NCI-H146 treated with DMSO at 0.1 percent for 48 hours (cell line): ENCODE data around the gene MRPL54.

Experiments
- DNase-seq: peaks from one replicate; lab custom pipeline; 2025; ENCODE audit not compliant: unreplicated experiment; lab: John Stamatoyannopoulos, UW

MRPL54 gene

GRCh38 chr19:3762501-3763459, at the start of gene MRPL54:
TSS of gene MRPL54 (plus strand) at chr19:3762682. CDS start at chr19:3762701, 19 bp downstream.
- peak; percentile 89 for DNase-seq

DNA sequence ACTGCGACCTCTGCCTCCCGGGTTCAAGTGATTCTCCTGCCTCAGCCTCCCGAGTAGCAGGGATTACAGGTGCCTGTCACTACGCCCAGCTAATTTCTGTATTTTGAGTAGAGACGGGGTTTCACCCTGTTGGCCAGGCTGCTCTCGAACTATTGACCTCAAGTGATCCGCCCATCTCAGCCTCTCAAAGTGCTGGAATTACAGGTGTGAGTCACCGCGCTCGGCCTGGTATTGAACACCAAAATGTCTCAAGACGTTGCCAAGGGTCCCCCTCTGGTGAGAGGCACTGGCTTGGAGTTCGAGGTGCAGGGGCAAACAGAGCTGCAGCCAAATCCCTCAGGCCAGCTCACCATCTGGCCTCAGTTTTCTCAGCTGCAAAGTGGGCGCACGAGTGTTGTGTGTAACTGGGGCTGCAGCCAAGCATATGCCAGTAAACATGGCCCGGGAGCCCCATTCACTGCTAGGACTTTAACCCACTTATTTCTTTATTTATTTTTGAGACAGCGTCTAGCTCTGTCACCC, 46.3 kb upstream of the MRPL54 start:
- no peak for DNase-seq

GRCh38 chr19:3719868-3720267, 42.6 kb upstream of the MRPL54 start:
- no peak for DNase-seq

DNA sequence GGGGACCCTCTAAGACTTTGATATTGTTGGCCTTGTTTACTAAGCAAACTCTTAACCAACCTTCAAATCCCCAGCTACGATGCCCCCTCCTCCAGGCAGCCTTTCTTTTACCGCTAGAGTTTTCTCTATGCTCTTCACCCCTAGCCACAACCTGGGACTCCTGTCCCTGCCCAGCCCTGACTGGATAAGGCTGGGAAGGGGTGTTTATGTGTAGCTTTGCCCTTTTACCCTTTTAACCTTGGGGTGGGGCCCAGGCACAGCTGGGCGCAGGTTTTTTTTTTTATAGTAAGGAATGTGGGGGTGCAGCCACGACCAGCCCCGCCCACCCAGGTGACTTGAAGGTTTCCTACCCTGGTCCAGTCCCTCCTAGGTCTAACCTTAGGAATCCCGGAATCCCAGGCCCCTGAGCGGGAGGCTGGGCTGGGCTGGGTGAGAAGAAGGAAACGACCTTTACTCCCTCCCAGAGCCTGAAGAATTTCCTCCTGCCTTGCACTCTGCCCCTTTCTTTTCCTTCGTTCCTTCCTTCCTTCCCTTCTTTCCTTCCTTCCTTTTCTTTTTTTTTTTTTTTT, 42.0 kb upstream of the MRPL54 start:
- no peak for DNase-seq

DNA sequence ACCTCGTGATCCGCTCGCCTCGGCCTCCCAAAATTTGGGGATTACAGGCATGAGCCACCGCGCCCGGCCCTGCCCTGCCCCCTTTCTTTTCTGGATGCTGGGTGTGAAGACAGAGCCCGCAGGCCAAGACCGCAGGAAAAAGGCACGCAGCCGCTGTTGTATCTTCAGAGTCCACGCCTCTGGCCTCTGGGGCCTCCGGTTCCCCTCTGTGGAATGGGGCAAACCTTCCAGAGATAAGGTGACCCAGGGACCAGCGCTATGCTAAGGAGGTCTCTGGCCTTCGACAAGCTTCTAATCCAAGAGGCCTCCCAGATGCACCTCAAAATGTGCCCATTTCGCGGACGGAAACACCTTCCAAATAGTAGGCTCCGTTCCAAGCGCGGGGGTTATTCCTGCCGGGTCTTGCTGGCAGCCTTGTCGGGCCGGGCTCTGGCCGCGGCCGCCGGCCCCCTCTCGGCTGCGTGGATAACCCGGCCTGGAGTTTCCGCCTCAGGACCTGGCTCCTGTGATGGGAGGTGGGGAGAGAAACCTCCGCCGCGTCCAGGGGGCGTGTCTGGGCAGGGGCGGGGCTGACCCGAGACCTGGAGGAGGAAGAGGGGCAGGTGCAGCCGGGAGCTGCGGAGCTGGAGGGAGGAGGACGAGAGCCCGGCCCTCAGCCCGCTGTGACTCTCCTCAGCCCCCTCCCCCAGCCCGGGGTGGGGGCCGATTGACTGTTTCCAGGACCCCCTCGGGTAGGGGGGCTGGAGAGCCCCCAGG, 41.2 kb upstream of the MRPL54 start:
- peak; percentile 74 for DNase-seq

DNA sequence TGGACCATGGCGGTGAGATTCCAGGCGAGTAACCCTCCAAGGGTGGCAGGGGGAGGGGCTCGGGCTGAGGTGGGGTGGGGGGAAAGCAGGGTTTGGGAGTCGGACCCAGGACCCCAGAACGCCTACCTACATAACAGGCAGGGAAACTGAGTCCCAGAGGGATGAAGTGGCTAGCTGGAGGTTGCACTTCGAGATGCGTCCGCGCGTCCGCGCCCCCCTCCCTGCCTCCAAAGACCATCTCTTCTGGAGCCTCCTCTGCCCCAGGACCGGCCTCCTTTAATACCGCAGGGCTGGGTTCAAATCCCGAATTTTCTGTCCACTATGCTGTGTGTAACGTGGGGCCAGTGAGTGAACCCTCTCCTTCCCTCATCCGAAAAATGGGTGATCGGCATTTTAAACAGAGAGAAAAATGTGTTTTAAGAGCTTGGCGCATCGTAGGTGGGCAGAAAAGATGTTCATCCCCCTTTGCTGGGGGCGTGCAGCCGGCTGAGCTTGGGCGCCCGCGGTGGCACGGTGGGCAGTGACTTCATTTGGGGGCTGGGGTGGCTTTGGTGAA, 40.5 kb upstream of the MRPL54 start:
- no peak for DNase-seq

DNA sequence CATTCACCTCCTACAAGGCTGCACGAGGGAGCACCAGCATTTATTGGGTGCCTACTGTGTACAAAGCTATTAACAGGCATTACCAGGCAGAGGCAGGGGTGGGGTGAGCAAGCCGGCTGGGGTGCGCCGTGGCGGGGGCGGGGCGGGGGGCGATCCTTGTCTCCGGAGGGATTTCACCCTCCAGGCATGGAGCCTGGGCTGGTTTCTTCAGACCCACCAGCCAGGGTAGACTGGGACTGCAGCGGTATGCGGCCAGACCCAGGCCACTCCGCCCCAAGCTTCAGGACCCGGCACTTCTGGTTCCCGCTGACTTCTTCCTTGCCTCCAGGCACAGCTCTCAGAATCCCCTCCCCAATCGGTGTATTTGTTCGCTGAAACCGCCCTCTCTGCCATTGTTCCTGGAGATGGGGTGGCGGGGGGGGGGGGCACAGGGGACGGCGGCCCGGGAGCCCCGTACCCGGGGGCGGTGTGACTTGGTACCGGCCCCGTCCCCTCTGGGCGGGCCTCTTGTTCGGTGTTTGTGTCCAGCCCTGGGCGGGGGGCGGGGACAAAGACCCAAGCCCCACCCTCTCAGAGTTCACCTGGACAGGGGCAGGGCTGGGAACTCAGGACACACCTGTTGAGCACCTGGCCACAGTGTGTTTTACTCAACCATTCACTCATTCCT, 39.9 kb upstream of the MRPL54 start:
- DNase-seq: peak; percentile 51

GRCh38 chr19:3723110-3723488, 39.4 kb upstream of the MRPL54 start:
- DNase-seq: no peak

GRCh38 chr19:3723883-3724282, 38.6 kb upstream of the MRPL54 start:
- no peak for DNase-seq

DNA sequence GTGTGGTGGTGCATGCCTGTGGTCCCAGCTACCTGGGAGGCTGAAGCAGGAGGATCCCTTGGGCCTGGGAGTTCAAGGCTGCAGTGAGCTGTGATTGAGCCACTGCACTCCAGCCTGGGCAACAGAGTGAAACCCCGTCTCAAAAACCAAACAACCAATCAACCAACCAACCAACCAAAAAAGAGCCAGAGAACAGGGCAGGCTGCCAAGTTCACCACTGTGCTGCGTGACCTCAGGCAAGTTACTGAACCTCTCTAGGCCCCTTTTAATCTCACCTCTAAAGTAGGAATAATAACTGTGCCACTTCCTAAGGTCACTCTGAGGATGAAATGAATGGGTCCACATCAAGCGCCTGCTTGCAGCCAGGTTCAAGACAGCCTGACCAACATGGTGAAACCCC, 37.4 kb upstream of the MRPL54 start:
- no peak for DNase-seq

DNA sequence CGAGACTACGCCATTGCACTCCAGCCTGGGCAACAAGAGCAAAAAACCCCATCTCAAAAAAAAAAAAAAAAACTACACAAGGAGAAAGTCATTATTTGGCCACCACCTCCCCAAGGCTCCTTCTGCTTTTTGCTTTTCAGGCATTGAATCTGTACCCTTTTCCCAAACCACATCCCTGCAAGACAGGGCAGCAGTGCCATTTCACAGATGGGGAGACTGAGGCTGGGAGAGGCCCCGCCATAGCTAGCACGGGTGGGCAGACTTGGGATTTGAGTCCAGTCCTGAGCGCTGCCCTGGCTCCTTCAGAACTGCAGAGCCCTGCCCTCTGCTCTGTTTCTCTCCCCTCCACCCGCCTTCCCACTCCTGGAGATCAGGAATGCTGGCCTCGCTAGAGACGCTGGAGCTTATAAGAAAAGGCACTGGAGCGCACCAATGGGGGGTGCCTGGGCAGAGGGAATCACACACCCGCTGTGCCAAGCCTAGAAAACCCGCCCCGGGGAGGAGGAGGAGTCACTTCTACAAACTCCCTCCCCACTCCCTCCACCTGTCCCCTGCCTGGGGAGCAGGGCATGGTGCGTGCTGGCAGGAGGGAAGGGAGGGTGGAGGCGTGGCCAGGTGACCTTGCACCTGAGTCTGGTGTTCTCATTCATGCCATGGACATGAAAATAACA, 36.7 kb upstream of the MRPL54 start:
- DNase-seq: peak; percentile 76

DNA sequence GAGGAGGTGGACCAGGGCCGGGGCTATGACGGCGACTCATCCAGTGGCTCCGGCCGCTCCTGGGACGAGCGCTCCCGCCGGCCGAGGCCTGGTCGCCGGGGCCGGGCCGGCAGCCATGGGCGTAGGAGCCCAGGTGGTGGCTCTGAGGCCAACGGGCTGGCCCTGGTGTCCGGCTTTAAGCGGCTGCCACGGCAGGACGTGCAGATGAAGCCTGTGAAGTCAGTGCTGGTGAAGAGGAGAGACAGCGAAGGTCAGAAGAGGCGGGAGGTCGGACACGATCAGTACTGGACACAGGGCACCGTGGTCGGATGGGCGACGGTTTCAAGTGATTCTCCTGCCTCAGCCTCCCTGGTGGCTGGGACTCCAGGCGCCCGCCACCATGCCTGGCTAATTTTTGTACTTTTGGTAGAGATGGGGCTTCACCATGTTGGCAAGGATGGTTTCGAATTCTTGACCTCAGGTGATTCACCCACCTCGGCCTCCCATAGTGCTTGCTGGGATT, 32.0 kb upstream of the MRPL54 start:
- no peak for DNase-seq

GRCh38 chr19:3732108-3732507, 30.4 kb upstream of the MRPL54 start:
- DNase-seq: no peak

DNA sequence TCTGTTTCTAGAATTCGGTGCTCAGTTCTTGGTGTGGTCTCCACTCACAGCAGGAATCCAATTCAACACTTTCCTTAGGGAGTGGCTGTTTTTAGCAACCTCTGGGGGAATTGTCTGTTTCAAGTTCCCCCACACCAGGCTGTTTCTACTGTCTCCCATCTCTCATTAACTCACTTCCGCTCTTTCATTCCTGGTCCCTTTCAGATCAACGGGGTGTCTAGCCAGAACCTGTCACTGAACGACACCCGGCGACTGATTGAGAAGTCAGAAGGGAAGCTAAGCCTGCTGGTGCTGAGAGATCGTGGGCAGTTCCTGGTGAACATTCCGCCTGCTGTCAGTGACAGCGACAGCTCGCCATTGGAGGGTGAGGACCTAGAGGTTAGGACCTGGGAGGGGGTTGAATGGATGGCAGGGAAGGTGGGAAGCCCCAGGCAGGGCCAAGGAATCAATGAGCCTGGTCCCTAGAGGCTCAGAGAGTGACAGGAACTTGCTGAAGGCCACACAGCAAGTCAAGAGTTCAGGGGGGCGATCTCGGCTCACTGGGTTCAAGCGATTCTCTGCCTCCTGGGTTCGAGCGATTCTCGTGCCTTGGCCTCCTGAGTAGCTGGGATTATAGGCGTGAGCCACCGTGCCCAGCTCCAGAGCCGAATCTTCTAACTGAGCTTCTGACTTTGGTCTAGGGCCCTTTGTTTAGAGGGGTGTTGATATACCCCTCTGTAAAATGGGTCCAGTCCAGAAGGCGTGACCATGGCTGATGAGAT, 28.8 kb upstream of the MRPL54 start:
- no peak for DNase-seq

DNA sequence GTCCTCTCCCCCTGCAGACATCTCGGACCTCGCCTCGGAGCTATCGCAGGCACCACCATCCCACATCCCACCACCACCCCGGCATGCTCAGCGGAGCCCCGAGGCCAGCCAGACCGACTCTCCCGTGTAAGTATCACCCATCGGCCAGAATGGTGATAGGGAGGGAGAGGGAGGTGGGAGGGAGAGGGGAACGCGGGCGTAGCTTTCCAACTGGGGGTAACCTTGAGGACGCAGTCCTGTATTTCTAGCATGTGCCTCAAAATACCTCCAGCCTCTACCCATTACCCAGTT, 28.2 kb upstream of the MRPL54 start:
- DNase-seq: no peak

DNA sequence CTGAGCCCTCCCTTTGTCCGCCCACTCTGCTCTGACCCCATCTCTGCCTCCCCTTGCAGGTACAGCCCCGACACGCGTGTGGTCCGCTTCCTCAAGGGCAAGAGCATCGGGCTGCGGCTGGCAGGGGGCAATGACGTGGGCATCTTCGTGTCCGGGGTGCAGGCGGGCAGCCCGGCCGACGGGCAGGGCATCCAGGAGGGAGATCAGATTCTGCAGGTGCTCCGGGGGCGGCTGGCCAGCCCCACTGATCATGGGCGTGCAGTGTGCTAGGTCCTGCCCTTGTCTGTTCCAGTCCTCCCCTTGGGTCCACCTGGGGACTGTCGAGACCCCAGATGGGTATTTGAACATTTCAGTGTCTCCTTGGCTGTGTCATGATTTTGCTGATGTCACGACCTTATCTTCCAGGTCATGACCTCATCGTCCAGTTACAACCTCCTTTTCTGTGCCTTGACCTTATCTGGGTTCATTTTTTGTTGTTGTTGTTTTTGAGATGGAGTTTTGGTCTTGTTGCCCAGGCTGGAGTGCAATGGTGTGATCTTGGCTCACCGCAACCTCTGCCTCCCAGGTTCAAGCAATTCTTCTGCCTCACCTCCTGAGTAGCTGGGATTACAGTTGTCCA, 26.3 kb upstream of the MRPL54 start:
- no peak for DNase-seq

GRCh38 chr19:3737487-3738205, 24.8 kb upstream of the MRPL54 start:
- DNase-seq: no peak

DNA sequence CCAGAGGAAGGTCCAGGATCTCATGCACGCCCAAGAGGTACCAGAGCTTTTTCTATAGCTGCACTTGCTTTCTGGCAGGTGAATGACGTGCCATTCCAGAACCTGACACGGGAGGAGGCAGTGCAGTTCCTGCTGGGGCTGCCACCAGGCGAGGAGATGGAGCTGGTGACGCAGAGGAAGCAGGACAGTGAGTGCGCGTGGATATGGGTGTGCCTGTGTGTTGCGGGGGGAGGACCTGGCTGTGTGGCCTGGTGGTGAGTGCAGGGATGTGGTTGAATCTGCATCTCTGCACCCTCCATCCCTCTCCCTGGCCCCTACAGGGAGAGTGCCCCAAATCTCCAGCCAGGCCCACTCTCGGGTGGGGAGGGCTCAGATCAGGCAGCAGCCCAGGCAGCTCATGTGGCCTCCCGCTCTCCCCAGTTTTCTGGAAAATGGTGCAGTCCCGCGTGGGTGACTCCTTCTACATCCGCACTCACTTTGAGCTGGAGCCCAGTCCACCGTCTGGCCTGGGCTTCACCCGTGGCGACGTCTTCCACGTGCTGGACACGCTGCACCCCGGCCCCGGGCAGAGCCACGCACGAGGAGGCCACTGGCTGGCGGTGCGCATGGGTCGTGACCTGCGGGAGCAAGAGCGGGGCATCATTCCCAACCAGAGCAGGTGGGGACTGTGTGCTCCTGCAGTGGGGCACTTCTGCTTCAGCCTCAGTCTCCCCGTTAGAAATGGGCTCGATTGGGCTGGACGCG, 23.8 kb upstream of the MRPL54 start:
- no peak for DNase-seq
